Neural progenitor cell (in vitro differentiated cells): ENCODE data around the gene ZNF597. TPM values are rescaled to one million over a fixed set of nuclear protein-coding genes. Genes with fewer than 3 reads are reported as not detected.

Experiments used
- DNase-seq: peaks from one replicate; pipeline ENCODE4 v3.0.0-alpha.2; 2016; ENCODE audit warnings: low spot score
- H2AFZ ChIP-seq: fragments of 200-600 bp; sonication (generic); replicated peaks from 2 replicates; pipeline ENCODE4 v1.6.1; 2016; ENCODE audit warnings: antibody characterized with exemption
- H3F3A ChIP-seq: fragments of 200-600 bp; sonication (generic); 2 replicates; pipeline ENCODE4 v1.6.1; 2016; ENCODE audit warnings: antibody characterized with exemption, low read depth
- H3K27ac ChIP-seq: fragments of 200-600 bp; sonication (generic); 2 replicates; pipeline ENCODE4 v1.5.1; 2016; ENCODE audit warnings: mild to moderate bottlenecking
- H3K27me3 ChIP-seq: fragments of 200-600 bp; sonication (generic); 2 replicates; pipeline ENCODE4 v1.6.1; 2016; ENCODE audit warnings: mild to moderate bottlenecking, moderate library complexity
- H3K36me3 ChIP-seq: fragments of 200-600 bp; sonication (generic); 2 replicates; pipeline ENCODE4 v1.5.1; 2016
- H3K4me1 ChIP-seq: fragments of 200-600 bp; sonication (generic); 2 replicates; pipeline ENCODE4 v1.6.1; 2016; ENCODE audit warnings: mixed run types
- H3K4me2 ChIP-seq: fragments of 200-600 bp; sonication (generic); 2 replicates; pipeline ENCODE4 v1.6.1; 2016
- H3K4me3 ChIP-seq: fragments of 200-600 bp; sonication (generic); 2 replicates; pipeline ENCODE4 v1.5.1; 2016
- H3K79me2 ChIP-seq: fragments of 200-600 bp; sonication (generic); 2 replicates; pipeline ENCODE4 v1.6.1; 2016; ENCODE audit warnings: low read depth
- H3K9ac ChIP-seq: fragments of 200-600 bp; sonication (generic); 2 replicates; pipeline ENCODE4 v1.6.1; 2016
- H3K9me3 ChIP-seq: fragments of 200-600 bp; sonication (generic); 2 replicates; pipeline ENCODE4 v1.5.1; 2016; ENCODE audit warnings: low read depth
- H4K20me1 ChIP-seq: fragments of 200-600 bp; sonication (generic); 2 replicates; pipeline ENCODE4 v1.6.1; 2016; ENCODE audit warnings: low read depth
- H3K27ac Mint-ChIP-seq: 3 replicates; pipeline ENCODE4 v1.8.0; 2021; ENCODE audit warnings: mixed read lengths
- H3K27me3 Mint-ChIP-seq: 2 replicates; pipeline ENCODE4 v1.8.0; 2022; ENCODE audit warnings: low read depth, mild to moderate bottlenecking, inconsistent platforms, moderate library complexity, mixed read lengths; ENCODE audit not compliant: insufficient read depth
- H3K36me3 Mint-ChIP-seq: 3 replicates; pipeline ENCODE4 v1.8.0; 2021; ENCODE audit warnings: mixed read lengths
- H3K4me1 Mint-ChIP-seq: 3 replicates; pipeline ENCODE4 v1.8.0; 2021; ENCODE audit warnings: mixed read lengths
- H3K4me3 Mint-ChIP-seq: 3 replicates; pipeline ENCODE4 v1.8.0; 2021; ENCODE audit warnings: mild to moderate bottlenecking, moderate library complexity, mixed read lengths
- H3K9me3 Mint-ChIP-seq: 3 replicates; pipeline ENCODE4 v1.8.0; 2020; ENCODE audit warnings: mixed read lengths
- EZH2 ChIP-seq: fragments of 200-600 bp; sonication (generic); IDR thresholded peaks from 2 replicates; pipeline ENCODE4 v1.6.1; 2017; ENCODE audit warnings: antibody characterized with exemption, mild to moderate bottlenecking, moderate library complexity
- EZH2phosphoT487 ChIP-seq: fragments of 200-600 bp; sonication (generic); IDR thresholded peaks from 2 replicates; pipeline ENCODE4 v1.6.1; 2017; ENCODE audit warnings: antibody characterized with exemption
- total RNA-seq: library from RNA; depleted of rRNA; stranded (reverse); fragments of >200 nt; gene quantifications from 2 replicates; pipeline ENCODE4 v1.2.3, GENCODE V29; 2015; ENCODE audit warnings: low replicate concordance
- TF ChIP-seq, protein P1 (sequence below): fragments of 200-600 bp; sonication (generic); IDR thresholded peaks from 2 replicates; pipeline ENCODE4 v1.5.1; 2017; ENCODE audit warnings: antibody characterized with exemption, mild to moderate bottlenecking

The ZNF597 gene
- total RNA-seq, 1 donor from 2014 or later, result 1.4 TPM

DNA sequence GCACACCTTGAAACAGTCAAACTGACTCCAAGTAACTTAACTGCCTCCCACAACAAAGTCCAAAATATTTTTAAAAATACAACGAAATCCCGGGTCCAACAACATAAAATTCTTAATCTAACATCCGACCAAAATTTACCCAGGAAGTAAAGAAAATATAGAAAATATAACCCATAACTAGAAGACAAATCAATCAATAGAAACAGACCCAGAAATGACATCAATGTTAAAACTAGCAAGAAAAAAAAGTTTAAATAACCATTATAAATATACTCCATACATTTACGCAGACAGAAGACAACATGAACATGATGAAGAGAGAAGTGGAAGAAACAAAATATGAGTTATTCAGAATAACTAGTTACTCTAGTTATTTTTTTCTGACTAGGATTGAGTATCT, 3.7 kb downstream of the ZNF597 start:
- peaks cover 23% of the 10 kb centered on the region for H3K9me3 Mint-ChIP-seq
- DNase-seq, result no peak
- H3K4me2 ChIP-seq, result no peak overlapping the region
- no peaks in the 10 kb centered on the region for H3K27me3 ChIP-seq
- no peak overlapping the region for H2AFZ ChIP-seq
- no peaks in the 10 kb centered on the region for H3F3A ChIP-seq
- peaks cover 4% of the 10 kb centered on the region for H3K27me3 Mint-ChIP-seq
- H3K9ac ChIP-seq, result no peak overlapping the region
- TF ChIP-seq, protein P1, sequence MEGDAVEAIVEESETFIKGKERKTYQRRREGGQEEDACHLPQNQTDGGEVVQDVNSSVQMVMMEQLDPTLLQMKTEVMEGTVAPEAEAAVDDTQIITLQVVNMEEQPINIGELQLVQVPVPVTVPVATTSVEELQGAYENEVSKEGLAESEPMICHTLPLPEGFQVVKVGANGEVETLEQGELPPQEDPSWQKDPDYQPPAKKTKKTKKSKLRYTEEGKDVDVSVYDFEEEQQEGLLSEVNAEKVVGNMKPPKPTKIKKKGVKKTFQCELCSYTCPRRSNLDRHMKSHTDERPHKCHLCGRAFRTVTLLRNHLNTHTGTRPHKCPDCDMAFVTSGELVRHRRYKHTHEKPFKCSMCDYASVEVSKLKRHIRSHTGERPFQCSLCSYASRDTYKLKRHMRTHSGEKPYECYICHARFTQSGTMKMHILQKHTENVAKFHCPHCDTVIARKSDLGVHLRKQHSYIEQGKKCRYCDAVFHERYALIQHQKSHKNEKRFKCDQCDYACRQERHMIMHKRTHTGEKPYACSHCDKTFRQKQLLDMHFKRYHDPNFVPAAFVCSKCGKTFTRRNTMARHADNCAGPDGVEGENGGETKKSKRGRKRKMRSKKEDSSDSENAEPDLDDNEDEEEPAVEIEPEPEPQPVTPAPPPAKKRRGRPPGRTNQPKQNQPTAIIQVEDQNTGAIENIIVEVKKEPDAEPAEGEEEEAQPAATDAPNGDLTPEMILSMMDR, result no peak
- H3K36me3 Mint-ChIP-seq, result peaks cover 22% of the 10 kb centered on the region
- H3K4me1 ChIP-seq, result no peaks in the 10 kb centered on the region
- H3K9me3 ChIP-seq, result peaks cover 6% of the 10 kb centered on the region
- H3K79me2 ChIP-seq, result peaks cover 16% of the 10 kb centered on the region
- peaks cover 4% of the 10 kb centered on the region for H3K36me3 ChIP-seq
- H3K27ac ChIP-seq, result no peak overlapping the region
- no peak overlapping the region for H3K4me3 ChIP-seq
- H3K27ac Mint-ChIP-seq, result no peak overlapping the region
- peaks cover 9% of the 10 kb centered on the region for H3K4me1 Mint-ChIP-seq
- H4K20me1 ChIP-seq, result no peaks in the 10 kb centered on the region
- H3K4me3 Mint-ChIP-seq, result no peak overlapping the region

- Histone ChIP-seq H3K27ac (no peak overlapping the region), H4K20me1 (no peaks in the 10 kb centered on the region), H3K36me3 (no peaks in the 10 kb centered on the region), H3K79me2 (no peaks in the 10 kb centered on the region), H3K27me3 (no peaks in the 10 kb centered on the region), H3K4me1 (no peaks in the 10 kb centered on the region), H3K9ac (no peak overlapping the region), H3K9me3 (no peaks in the 10 kb centered on the region), H2AFZ (no peak overlapping the region), H3F3A (no peaks in the 10 kb centered on the region), H3K4me3 (no peak overlapping the region), H3K4me2 (no peak overlapping the region)
- no peak for TF ChIP-seq EZH2
- TF ChIP-seq EZH2phosphoT487, result no peak
- TF ChIP-seq, protein P1, result no peak
- Mint-ChIP-seq H3K27me3 (peaks cover 2% of the 10 kb centered on the region), H3K4me3 (no peak overlapping the region), H3K27ac (no peak overlapping the region), H3K4me1 (no peaks in the 10 kb centered on the region), H3K9me3 (peaks cover 2% of the 10 kb centered on the region), H3K36me3 (peaks cover under 1% of the 10 kb centered on the region)
- DNase-seq, result no peak
These were observed 8.9 kb downstream of the ZNF597 start for GRCh38 chr16:3434373-3434772.

DNA sequence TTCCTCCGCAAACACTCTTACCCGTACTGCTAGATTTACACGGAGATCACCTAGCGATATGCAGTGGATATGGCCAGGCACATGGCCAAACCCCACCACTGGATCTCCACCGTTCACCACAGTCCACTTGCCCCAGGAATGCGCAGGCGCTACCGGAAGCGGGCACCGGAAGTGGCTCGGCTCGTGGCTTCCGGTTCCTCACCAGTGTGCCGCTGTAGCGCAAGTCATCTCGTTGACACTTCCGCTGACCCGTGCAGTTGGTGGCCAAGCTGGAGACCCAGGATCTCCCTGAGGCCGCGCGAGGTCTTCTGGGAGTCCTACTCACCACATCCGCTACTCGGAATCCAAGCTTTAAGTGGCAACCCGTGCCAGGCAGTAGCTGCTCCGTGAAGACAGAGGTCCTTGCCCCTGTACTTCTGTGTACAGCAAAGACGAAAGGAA, 11.5 kb downstream of the ZNF597 start:
- DNase-seq, result no peak
- TF ChIP-seq, protein P1, result no peak
- TF ChIP-seq EZH2phosphoT487 (no peak), EZH2 (no peak)
- Histone ChIP-seq H3K27ac (no peak overlapping the region), H4K20me1 (no peaks in the 10 kb centered on the region), H3K9me3 (no peaks in the 10 kb centered on the region), H3K4me3 (no peak overlapping the region), H2AFZ (no peak overlapping the region), H3K36me3 (no peaks in the 10 kb centered on the region), H3K4me2 (no peak overlapping the region), H3K79me2 (no peaks in the 10 kb centered on the region), H3K27me3 (no peaks in the 10 kb centered on the region), H3F3A (no peaks in the 10 kb centered on the region), H3K9ac (no peak overlapping the region), H3K4me1 (no peaks in the 10 kb centered on the region)
- Mint-ChIP-seq H3K4me3 (no peak overlapping the region), H3K9me3 (no peaks in the 10 kb centered on the region), H3K27me3 (peaks cover 5% of the 10 kb centered on the region), H3K4me1 (no peaks in the 10 kb centered on the region), H3K36me3 (no peaks in the 10 kb centered on the region), H3K27ac (no peak overlapping the region)
